HG03280 (cell line): Measurements from ENCODE around the gene ZNF516.

ENCODE experiments used
- ATAC-seq: cut with Tn5 transposase; IDR thresholded peaks from one replicate; pipeline ENCODE4 v1.9.1; 2021; ENCODE audit warnings: mild to moderate bottlenecking, moderate library complexity; ENCODE audit not compliant: unreplicated experiment

ZNF516 gene

DNA sequence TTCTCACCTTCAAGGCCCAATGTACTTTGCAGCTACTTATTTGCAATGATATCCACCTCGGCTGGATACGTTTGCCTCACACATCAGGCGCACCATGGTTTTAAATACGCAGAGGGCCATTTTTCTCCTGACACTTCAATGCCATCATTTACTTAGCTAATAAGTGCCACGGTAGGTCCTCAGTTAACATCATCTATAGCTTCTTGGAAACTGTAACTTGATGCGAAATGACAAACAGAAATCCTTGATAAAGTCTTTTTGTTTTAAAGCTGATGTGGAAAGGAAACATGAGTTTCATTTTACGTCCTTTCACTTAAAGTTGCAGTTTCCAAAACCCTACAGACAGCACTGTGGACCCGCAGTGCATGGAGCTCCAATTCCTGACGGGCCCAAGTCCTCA lies 37.1 kb downstream of the ZNF516 start:
- no peak for ATAC-seq

GRCh38 chr18:76457475-76457874 lies 37.6 kb downstream of the ZNF516 start:
- ATAC-seq, result no peak

DNA sequence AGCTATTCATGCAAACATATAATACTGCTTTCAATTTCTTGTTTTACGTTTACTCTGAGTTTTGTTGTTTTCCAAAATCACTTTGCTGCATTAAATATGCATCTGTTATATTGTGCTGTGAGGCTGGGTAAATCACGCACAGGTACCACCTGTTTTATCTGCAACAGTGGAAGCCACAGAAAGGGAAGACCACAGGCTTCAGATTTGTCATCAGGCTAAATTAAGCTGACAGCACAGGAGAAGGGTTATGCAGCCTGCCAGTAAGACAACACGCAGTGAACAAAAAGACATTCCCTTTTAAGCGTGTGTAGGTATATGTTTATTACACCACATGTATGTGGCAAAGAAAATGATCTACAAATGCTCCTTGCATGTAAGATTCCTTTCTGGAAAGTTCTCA lies 38.2 kb downstream of the ZNF516 start:
- no peak for ATAC-seq

DNA sequence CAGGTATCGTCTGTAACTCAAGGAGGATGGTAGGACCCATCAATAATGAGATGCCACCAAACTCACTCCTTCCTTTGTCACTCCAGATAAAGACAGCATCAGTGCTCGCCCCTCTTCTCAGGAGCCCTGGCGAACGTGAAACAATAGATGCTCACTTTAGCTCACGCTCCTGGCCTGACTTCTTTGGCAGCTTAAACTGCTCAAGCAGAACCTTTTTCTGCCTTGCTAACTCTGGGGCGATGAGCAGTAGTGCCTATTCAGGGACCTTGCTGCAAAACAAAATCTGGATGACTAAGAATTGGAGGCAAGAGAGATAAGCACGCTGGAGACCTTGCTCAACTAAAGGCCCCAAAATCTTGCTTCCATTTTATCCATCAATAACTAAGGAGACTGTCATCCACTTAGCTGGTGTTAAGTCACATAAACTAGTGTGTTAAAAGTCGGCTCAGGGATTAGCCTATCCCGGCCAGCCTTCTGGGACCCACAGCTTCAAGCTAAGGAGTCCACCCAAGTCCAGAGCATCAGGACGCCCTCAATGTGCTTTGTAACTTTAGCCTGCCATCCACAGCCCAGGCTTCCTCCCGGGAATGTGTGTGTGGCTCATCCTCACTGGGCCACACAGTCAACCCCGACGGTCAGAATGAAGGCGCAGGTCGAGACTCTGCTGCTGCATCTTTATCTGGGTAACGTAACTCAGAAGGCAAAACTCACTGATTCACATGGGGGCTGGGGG lies 38.9 kb downstream of the ZNF516 start:
- ATAC-seq, result no peak

DNA sequence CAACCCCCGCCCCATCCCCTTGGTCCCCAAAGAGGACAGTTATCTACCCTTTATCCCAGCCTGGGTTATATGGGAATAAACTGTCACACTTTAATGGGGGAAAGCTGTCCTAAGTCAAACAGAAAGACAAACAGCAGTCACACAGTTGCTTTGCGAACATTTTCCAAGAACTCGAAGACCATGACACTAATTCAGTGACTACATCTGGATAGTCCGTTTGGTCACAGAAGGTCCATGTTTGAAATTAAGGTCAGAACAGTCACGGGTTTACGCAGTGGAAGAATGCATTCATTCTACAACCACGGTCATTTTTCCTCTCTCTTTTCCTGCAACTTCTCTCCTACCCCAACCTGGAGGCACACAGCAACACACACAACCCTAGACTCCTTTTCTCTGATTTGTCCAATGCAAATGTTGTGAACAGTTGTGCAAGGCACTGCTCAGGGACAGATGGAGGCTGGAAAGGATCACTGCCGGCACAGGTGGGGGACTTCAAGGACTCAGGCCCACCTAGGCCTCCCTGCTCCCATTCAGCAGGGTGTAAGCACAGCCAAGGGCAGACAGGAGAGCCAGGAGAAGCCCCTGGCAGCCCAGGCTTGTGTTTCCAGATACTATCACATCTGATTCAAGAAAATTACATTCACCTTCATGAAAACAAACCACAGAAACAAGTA lies 39.9 kb downstream of the ZNF516 start:
- no peak for ATAC-seq

- ATAC-seq, result no peak
Measured at GRCh38 chr18:76454418-76454817, 40.6 kb downstream of the ZNF516 start.

- no peak for ATAC-seq
Measured at GRCh38 chr18:76453932-76454331, 41.1 kb downstream of the ZNF516 start.

- no peak for ATAC-seq
Measured at GRCh38 chr18:76453057-76453561, 41.9 kb downstream of the ZNF516 start.

DNA sequence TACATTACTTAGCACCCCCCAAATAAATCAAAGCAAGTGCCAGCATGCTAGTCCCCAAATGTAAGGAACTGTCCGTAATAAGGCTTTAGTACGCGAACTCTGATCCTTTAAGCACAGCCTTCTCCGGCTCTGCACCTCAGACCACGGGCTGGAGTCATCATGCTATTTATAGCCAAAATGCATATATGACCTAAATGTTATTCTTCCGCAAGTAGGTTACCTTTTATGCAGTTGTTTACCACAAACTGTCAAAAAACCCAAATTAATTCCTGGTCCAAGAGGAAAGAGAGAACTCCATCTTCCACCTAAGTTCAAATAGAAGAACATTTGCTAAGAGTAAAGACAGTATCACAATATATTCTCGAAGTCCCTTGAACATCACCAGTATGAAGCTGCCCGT lies 42.7 kb downstream of the ZNF516 start:
- ATAC-seq, result no peak

DNA sequence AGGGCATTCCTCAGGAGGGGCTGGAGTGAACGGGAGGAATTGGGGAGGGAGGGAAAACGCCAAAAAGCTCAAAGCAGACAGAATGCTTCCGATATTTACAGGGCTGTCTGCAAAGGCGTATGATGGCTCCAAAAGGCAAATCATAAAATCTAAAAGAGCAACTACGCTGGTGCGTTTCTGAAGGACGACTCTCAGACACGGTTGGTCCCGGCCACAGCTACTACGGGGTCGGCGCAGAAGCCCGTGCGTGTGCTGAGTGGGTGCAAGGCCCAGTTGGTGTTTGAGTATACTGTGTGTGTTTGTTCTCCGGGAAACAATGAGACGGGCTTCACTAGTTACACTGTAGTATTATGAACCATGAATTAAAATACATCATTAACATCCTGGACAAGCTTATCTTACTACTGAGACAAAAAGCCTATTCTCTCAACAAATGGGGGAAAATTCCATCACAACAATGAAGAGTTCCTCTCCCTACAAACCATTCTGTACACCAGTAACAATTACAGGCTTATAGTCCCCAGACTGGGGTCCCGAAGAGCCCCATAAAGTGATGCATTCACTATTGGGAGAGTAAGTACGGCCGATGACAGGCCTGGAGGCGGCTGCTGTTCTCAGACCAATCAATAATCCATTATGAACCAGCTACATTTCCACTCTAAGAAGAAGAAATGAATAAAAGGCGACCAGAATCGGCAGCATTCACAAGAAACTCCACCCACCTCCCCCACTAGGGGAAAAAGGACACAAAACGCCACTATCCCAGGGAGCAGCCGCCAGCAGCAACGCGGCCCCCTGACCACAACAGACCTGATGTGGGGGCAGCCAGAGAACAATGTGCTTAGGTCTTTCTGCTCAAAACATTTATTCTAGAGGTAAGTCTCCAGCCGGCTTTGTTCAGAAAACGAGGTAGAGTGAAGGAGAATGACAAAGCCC lies 43.4 kb downstream of the ZNF516 start:
- no peak for ATAC-seq

- no peak for ATAC-seq
Measured at GRCh38 chr18:76450452-76451395, 44.3 kb downstream of the ZNF516 start.

DNA sequence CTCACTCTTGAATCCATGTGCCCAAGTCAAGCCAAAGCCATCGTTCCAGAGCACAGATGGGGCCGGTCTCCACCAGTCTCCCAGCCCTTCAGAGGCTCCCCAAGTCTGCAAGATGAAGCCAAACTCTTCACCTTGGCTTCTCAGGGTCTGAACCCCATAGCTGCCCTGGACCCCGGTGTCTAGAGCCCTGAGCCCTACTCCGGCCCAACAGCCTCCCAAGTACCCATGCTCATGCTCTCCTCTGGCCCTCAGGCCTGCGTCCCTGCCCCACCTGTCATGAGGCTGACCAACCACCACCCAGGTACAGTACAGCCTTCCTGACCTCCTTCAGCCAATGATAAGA lies 46.0 kb downstream of the ZNF516 start:
- no peak for ATAC-seq

- ATAC-seq, result no peak
Measured at GRCh38 chr18:76448256-76449110, 46.6 kb downstream of the ZNF516 start.

- ATAC-seq, result no peak
Measured at GRCh38 chr18:76447258-76447890, 47.7 kb downstream of the ZNF516 start.

DNA sequence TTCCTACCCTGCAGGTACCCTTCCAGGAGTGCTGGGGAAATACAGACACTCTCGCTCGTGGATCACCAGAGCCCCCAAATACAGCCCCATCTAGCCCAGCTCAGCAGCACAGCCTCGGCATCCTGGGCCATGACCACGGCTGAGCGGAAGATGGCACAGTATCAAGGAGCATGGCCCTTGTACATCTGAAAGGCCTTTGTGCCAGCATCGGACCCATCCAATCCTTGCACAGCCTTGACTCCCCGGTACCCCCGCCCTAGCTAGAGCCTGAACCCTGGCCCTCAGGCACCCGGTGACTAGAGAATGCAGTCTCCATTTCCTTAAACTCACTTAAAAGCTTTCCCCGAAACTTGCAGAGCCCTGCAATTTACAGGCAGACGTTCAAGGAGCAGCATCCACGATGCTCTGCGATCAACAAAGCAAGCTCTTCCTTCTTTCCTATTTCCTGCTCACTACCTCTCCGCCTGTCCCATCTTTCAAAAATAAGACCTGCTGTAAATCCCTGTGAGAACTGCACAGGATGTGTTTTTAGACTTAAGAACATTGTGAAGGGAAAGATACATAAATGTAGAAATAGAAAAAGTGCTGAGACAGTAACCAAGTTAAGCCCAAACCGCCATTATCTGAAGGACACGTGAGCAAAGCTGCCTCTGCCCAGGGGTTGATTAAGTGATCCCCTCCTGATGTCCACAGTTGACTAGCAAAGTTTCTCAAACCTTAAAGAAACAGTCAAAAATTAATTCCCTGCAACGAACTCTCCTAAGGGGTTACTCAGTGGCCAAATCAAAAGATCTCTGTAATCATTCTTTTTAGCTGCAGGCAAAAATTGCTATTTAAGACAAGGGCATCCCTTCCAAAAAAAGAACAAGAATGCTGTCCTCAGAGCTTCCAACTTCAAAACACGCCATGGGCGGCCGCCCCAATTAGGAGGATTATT lies 48.5 kb downstream of the ZNF516 start:
- ATAC-seq, result no peak

- no peak for ATAC-seq
Measured at GRCh38 chr18:76445741-76446232, 49.3 kb downstream of the ZNF516 start.

- ATAC-seq, result no peak
Measured at GRCh38 chr18:76445275-76445674, 49.8 kb downstream of the ZNF516 start.
